MM.1S (cell line): ENCODE results near the gene TSPAN5.

Experiments used
- DNase-seq: peaks from one replicate; pipeline ENCODE4 v3.0.0-alpha.2; 2015
- H2AFZ ChIP-seq: fragments of 300-600 bp; sonication (generic); 2 replicates; pipeline ENCODE4 v1.6.0; 2016; ENCODE audit warnings: antibody characterized with exemption, low read length
- H3F3A ChIP-seq: fragments of 300-600 bp; sonication (generic); 2 replicates; pipeline ENCODE4 v1.6.1; 2016; ENCODE audit warnings: mild to moderate bottlenecking, antibody characterized with exemption, low read length, moderate library complexity, mixed read lengths; ENCODE audit not compliant: insufficient read depth
- H3K27ac ChIP-seq: fragments of 300-600 bp; sonication (generic); 2 replicates; pipeline ENCODE4 v1.5.1; 2016; ENCODE audit warnings: mild to moderate bottlenecking, low read length
- H3K27me3 ChIP-seq: fragments of 300-600 bp; sonication (generic); replicated peaks from 2 replicates; pipeline ENCODE4 v1.6.0; 2016; ENCODE audit warnings: low read length; ENCODE audit not compliant: insufficient read depth
- H3K36me3 ChIP-seq: fragments of 300-600 bp; sonication (generic); replicated peaks from 2 replicates; pipeline ENCODE4 v1.6.1; 2016; ENCODE audit warnings: mild to moderate bottlenecking, low read length, mixed read lengths; ENCODE audit not compliant: insufficient read depth
- H3K4me1 ChIP-seq: fragments of 300-600 bp; sonication (generic); 2 replicates; pipeline ENCODE4 v1.6.1; 2016; ENCODE audit warnings: low read length, mixed read lengths
- H3K4me2 ChIP-seq: fragments of 300-600 bp; sonication (generic); 2 replicates; pipeline ENCODE4 v1.6.0; 2016; ENCODE audit warnings: low read depth, low read length
- H3K4me3 ChIP-seq: fragments of 300-600 bp; sonication (generic); 2 replicates; pipeline ENCODE4 v1.5.1; 2016; ENCODE audit warnings: low read length, mixed read lengths
- H3K79me2 ChIP-seq: fragments of 300-600 bp; sonication (generic); 2 replicates; pipeline ENCODE4 v1.6.1; 2016; ENCODE audit warnings: mixed run types, low read length, mixed read lengths
- H3K9ac ChIP-seq: fragments of 300-600 bp; sonication (generic); 2 replicates; pipeline ENCODE4 v1.6.1; 2016; ENCODE audit warnings: low read length, mixed read lengths
- H3K9me2 ChIP-seq: fragments of 300-600 bp; sonication (generic); replicated peaks from 2 replicates; pipeline ENCODE4 v1.6.1; 2016; ENCODE audit warnings: mild to moderate bottlenecking, low read length, mixed read lengths; ENCODE audit not compliant: insufficient read depth
- H3K9me3 ChIP-seq: fragments of 300-600 bp; sonication (generic); replicated peaks from 2 replicates; pipeline ENCODE4 v1.6.1; 2016; ENCODE audit warnings: mild to moderate bottlenecking, low read length, mixed read lengths; ENCODE audit not compliant: insufficient read depth
- H4K20me1 ChIP-seq: fragments of 300-600 bp; sonication (generic); 2 replicates; pipeline ENCODE4 v1.6.1; 2016; ENCODE audit warnings: mild to moderate bottlenecking, low read length, moderate library complexity, mixed read lengths; ENCODE audit not compliant: insufficient read depth
- CTCF ChIP-seq: fragments of 300-600 bp; sonication (generic); IDR thresholded peaks from 2 replicates; pipeline ENCODE4 v1.5.1; 2016; ENCODE audit warnings: antibody characterized with exemption, low read length, mixed read lengths
- EZH2 ChIP-seq: fragments of 300-600 bp; sonication (generic); optimal IDR thresholded peaks from 2 replicates; pipeline ENCODE3; 2017; ENCODE audit warnings: low read depth, mild to moderate bottlenecking, antibody characterized with exemption, low read length, mixed read lengths
- EZH2phosphoT487 ChIP-seq: fragments of 300-600 bp; sonication (generic); IDR thresholded peaks from 2 replicates; pipeline ENCODE4 v1.6.1; 2018; ENCODE audit warnings: antibody characterized with exemption, low read length

TSPAN5 gene

DNA sequence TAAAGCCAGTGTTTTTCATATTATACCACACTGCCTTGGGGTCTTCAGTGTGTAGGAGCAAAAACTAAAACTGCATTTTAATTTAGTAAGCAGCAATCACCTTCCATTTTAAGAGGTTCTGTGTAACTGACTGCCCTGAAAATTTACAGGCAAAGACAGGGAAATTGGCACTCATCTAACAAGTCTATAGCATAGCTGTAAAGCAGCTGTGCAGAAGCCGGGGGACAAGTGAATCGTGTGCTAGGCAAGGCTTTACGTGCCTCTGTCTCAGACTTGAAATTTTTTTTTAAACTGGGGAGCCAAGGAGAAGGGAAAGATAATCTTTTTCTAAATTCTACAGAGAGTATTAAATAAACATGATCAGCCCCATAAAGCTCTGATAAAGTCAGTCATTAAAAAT lies 39.7 kb downstream of the TSPAN5 start:
- H3K4me1 ChIP-seq, result no peaks in the 10 kb centered on the region
- H4K20me1 ChIP-seq, result no peaks in the 10 kb centered on the region
- no peaks in the 10 kb centered on the region for H3K36me3 ChIP-seq
- H3K4me3 ChIP-seq, result no peak overlapping the region
- no peak overlapping the region for H3K9ac ChIP-seq
- H3K79me2 ChIP-seq, result 0 out of 2 replicates have a peak, but pooled peaks cover 4% of the 10 kb centered on the region
- no peak for TF ChIP-seq EZH2
- no peak for TF ChIP-seq CTCF
- TF ChIP-seq EZH2phosphoT487, result no peak
- H3K27ac ChIP-seq, result no peak overlapping the region
- H3K9me3 ChIP-seq, result no peaks in the 10 kb centered on the region
- no peak overlapping the region for H2AFZ ChIP-seq
- no peaks in the 10 kb centered on the region for H3F3A ChIP-seq
- no peaks in the 10 kb centered on the region for H3K9me2 ChIP-seq
- H3K4me2 ChIP-seq, result no peak overlapping the region
- no peak for DNase-seq
- no peaks in the 10 kb centered on the region for H3K27me3 ChIP-seq

DNA sequence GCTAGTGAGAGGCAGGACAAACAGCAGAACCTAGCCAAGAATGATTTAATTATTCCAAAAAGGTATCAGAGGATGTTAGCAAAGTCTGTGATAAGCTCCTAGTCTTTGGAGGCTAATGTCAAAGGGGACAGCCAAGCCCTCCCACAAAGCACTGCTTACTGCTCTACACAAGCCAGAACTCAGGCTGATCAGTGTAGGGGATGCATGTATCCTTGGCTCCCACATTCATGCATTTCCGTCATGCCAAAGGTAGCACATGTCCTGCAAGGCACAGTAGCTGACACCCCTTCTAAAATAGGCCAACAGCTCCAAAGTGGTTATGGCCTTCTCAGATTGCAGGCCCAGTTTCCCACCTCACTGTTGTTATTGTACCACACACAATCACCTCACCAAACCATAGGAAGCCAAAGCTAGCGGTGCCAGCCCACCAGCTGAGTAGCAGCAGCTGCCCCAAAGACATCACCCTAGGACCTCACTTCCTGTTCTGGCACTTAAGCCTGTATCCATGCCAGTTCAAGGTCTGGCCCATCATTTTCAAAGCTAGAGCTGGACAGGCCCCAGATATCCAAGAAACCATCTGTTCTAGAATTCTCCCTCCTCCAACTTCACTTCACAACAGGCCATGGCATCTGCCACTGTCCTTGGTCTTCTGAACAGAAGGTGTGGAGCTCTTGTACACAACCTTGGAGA lies 40.9 kb downstream of the TSPAN5 start:
- Histone ChIP-seq H3K4me1 (no peaks in the 10 kb centered on the region), H3K4me2 (no peak overlapping the region), H3K9ac (no peak overlapping the region), H3K36me3 (no peaks in the 10 kb centered on the region), H3K9me3 (no peaks in the 10 kb centered on the region), H3K9me2 (no peaks in the 10 kb centered on the region), H4K20me1 (no peaks in the 10 kb centered on the region), H3K79me2 (0 out of 2 replicates have a peak, but pooled peaks cover 4% of the 10 kb centered on the region), H3K27me3 (no peaks in the 10 kb centered on the region), H3F3A (no peaks in the 10 kb centered on the region), H3K27ac (no peak overlapping the region), H2AFZ (no peak overlapping the region), H3K4me3 (no peak overlapping the region)
- no peak for TF ChIP-seq EZH2
- no peak for TF ChIP-seq EZH2phosphoT487
- TF ChIP-seq CTCF, result no peak
- no peak for DNase-seq

- no peak for TF ChIP-seq EZH2
- TF ChIP-seq EZH2phosphoT487, result no peak
- no peak for TF ChIP-seq CTCF
- Histone ChIP-seq H3K9ac (no peak overlapping the region), H4K20me1 (no peaks in the 10 kb centered on the region), H3K4me3 (no peak overlapping the region), H3K9me3 (no peaks in the 10 kb centered on the region), H3K4me1 (no peaks in the 10 kb centered on the region), H2AFZ (no peak overlapping the region), H3K4me2 (no peak overlapping the region), H3K27me3 (no peaks in the 10 kb centered on the region), H3K36me3 (no peaks in the 10 kb centered on the region), H3F3A (no peaks in the 10 kb centered on the region), H3K79me2 (0 out of 2 replicates have a peak, but pooled peaks cover 4% of the 10 kb centered on the region), H3K27ac (no peak overlapping the region), H3K9me2 (no peaks in the 10 kb centered on the region)
- no peak for DNase-seq
Measured at GRCh38 chr4:98615991-98616390, 42.4 kb downstream of the TSPAN5 start.
